LHCN-M2 (cell line): ENCODE results near the gene PEX14. TPM values are rescaled to one million over a fixed set of nuclear protein-coding genes. Genes with fewer than 3 reads are reported as not detected.
A peak's percentile ranks its signal among the peaks of the same experiment; 100 is the strongest.

Experiments
- DNase-seq: peaks from one replicate; pipeline ENCODE4 v3.0.0-alpha.2; 2012; ENCODE audit warnings: low read depth
- total RNA-seq: library from RNA; depleted of rRNA; stranded (reverse); fragments of >200 nt; gene quantifications from 2 replicates; pipeline ENCODE4 v1.2.3, GENCODE V29; 2014

The PEX14 gene
- total RNA-seq, 1 experiment from 2014 or later, result 13.4 TPM

- no peak for DNase-seq
These were observed 117.6 kb downstream of the PEX14 start for GRCh38 chr1:10592373-10592772.

- DNase-seq, result no peak
These were observed 119.0 kb downstream of the PEX14 start for GRCh38 chr1:10593750-10594149.

- no peak for DNase-seq
These were observed 120.0 kb downstream of the PEX14 start for GRCh38 chr1:10594595-10595223.

- no peak for DNase-seq
These were observed 122.0 kb downstream of the PEX14 start for GRCh38 chr1:10596780-10597179.

- no peak for DNase-seq
These were observed 123.0 kb downstream of the PEX14 start for GRCh38 chr1:10597492-10598388.

- DNase-seq, result peak; percentile 30
These were observed 123.6 kb downstream of the PEX14 start for GRCh38 chr1:10598389-10598702.

- peak; percentile 64 for DNase-seq
These were observed 124.6 kb downstream of the PEX14 start for GRCh38 chr1:10599194-10599861.

- DNase-seq, result peak; percentile 46
These were observed 126.8 kb downstream of the PEX14 start for GRCh38 chr1:10601342-10602070.

- DNase-seq, result no peak
These were observed 128.2 kb downstream of the PEX14 start for GRCh38 chr1:10602936-10603335.

GRCh38 chr1:10604966-10605365, 130.2 kb downstream of the PEX14 start:
- DNase-seq, result no peak

- DNase-seq, result no peak
These were observed 131.3 kb downstream of the PEX14 start for GRCh38 chr1:10606064-10606463.

- DNase-seq, result no peak
These were observed 132.5 kb downstream of the PEX14 start for GRCh38 chr1:10607228-10607627.

- no peak for DNase-seq
These were observed 133.9 kb downstream of the PEX14 start for GRCh38 chr1:10608690-10609089.

GRCh38 chr1:10610901-10611600, 136.3 kb downstream of the PEX14 start:
- DNase-seq, result peak; percentile 32

- DNase-seq, result no peak
These were observed 137.8 kb downstream of the PEX14 start for GRCh38 chr1:10612436-10613160.

GRCh38 chr1:10613340-10613739, 138.6 kb downstream of the PEX14 start:
- DNase-seq, result no peak

GRCh38 chr1:10613861-10614260, 139.1 kb downstream of the PEX14 start:
- no peak for DNase-seq

GRCh38 chr1:10614377-10615225, 139.9 kb downstream of the PEX14 start:
- no peak for DNase-seq

- DNase-seq, result no peak
These were observed 140.6 kb downstream of the PEX14 start for GRCh38 chr1:10615332-10615731.
